ENCODE measurements around the gene ARTN.

ARTN gene

GRCh38 chr1:43965316-43965715 lies 31.7 kb downstream of the ARTN start:
- Histone ChIP-seq H3K27me3 (ENCODE audit: control insufficient read depth, insufficient read depth, low read length) (no peaks in the 10 kb centered on the region), H3K4me3 (ENCODE audit: low read length) (no peak overlapping the region), H3K36me3 (ENCODE audit: insufficient read depth, low read length) (peaks cover 36% of the 10 kb centered on the region), H3K4me2 (ENCODE audit: low read length) (no peak overlapping the region), H3K9ac (ENCODE audit: low read depth, low read length) (no peak overlapping the region), H3K9me3 (replicated peaks; ENCODE audit: low read length) (no peaks in the 10 kb centered on the region), H3K4me1 (ENCODE audit: control insufficient read depth, insufficient read depth, low read length) (no peaks in the 10 kb centered on the region)

- no peaks in the 10 kb centered on the region for H3K27me3 ChIP-seq (ENCODE audit: control insufficient read depth, insufficient read depth, low read length)
- H3K36me3 ChIP-seq (ENCODE audit: insufficient read depth, low read length), result peaks cover 31% of the 10 kb centered on the region
- H3K4me1 ChIP-seq (ENCODE audit: control insufficient read depth, insufficient read depth, low read length), result peaks cover 6% of the 10 kb centered on the region
- H3K4me2 ChIP-seq (ENCODE audit: low read length), result no peak overlapping the region
- H3K9me3 ChIP-seq (replicated peaks; ENCODE audit: low read length), result no peaks in the 10 kb centered on the region
- H3K9ac ChIP-seq (ENCODE audit: low read depth, low read length), result no peak overlapping the region
- no peak overlapping the region for H3K4me3 ChIP-seq (ENCODE audit: low read length)
Measured at GRCh38 chr1:43968348-43968948, 34.8 kb downstream of the ARTN start.

GRCh38 chr1:43969416-43969745 lies 35.8 kb downstream of the ARTN start:
- H3K4me3 ChIP-seq (ENCODE audit: low read length), result peak overlapping the region; percentile 49
- peaks cover 23% of the 10 kb centered on the region for H3K36me3 ChIP-seq (ENCODE audit: insufficient read depth, low read length)
- no peaks in the 10 kb centered on the region for H3K9me3 ChIP-seq (replicated peaks; ENCODE audit: low read length)
- H3K4me1 ChIP-seq (ENCODE audit: control insufficient read depth, insufficient read depth, low read length), result peaks cover 12% of the 10 kb centered on the region
- peak overlapping the region; percentile 71 for H3K4me2 ChIP-seq (ENCODE audit: low read length)
- H3K27me3 ChIP-seq (ENCODE audit: control insufficient read depth, insufficient read depth, low read length), result no peaks in the 10 kb centered on the region
- H3K9ac ChIP-seq (ENCODE audit: low read depth, low read length), result no peak overlapping the region

GRCh38 chr1:43969746-43970466 lies 36.3 kb downstream of the ARTN start, which contains the start of gene DPH2:
DPH2 (plus strand) TSS chr1:43970010; CDS start chr1:43970176, 166 bp downstream.
- H3K36me3 ChIP-seq (ENCODE audit: insufficient read depth, low read length), result peaks cover 19% of the 10 kb centered on the region
- no peaks in the 10 kb centered on the region for H3K9me3 ChIP-seq (replicated peaks; ENCODE audit: low read length)
- H3K9ac ChIP-seq (ENCODE audit: low read depth, low read length), result peak within 1 kb of the TSS; percentile 87

GRCh38 chr1:43970502-43970901 lies 36.9 kb downstream of the ARTN start:
- Histone ChIP-seq H3K4me1 (ENCODE audit: control insufficient read depth, insufficient read depth, low read length) (peaks cover 14% of the 10 kb centered on the region), H3K36me3 (ENCODE audit: insufficient read depth, low read length) (peaks cover 19% of the 10 kb centered on the region), H3K27me3 (ENCODE audit: control insufficient read depth, insufficient read depth, low read length) (no peaks in the 10 kb centered on the region), H3K4me2 (ENCODE audit: low read length) (peak overlapping the region; percentile 89), H3K9ac (ENCODE audit: low read depth, low read length) (peak overlapping the region; percentile 87), H3K4me3 (ENCODE audit: low read length) (peak overlapping the region; percentile 91), H3K9me3 (replicated peaks; ENCODE audit: low read length) (no peaks in the 10 kb centered on the region)

More at GRCh38 chr1:43969746-43970466, 36.3 kb downstream of the ARTN start, which contains the start of gene DPH2:
- peak within 1 kb of the TSS; percentile 89 for H3K4me2 ChIP-seq (ENCODE audit: low read length)
- peak within 1 kb of the TSS; percentile 91 for H3K4me3 ChIP-seq (ENCODE audit: low read length)
- no peaks in the 10 kb centered on the region for H3K27me3 ChIP-seq (ENCODE audit: control insufficient read depth, insufficient read depth, low read length)
- peaks cover 14% of the 10 kb centered on the region for H3K4me1 ChIP-seq (ENCODE audit: control insufficient read depth, insufficient read depth, low read length)

- Histone ChIP-seq H3K4me3 (ENCODE audit: low read length) (peak overlapping the region; percentile 91), H3K27me3 (ENCODE audit: control insufficient read depth, insufficient read depth, low read length) (no peaks in the 10 kb centered on the region), H3K4me2 (ENCODE audit: low read length) (peak overlapping the region; percentile 89), H3K9ac (ENCODE audit: low read depth, low read length) (no peak overlapping the region), H3K9me3 (replicated peaks; ENCODE audit: low read length) (no peaks in the 10 kb centered on the region), H3K4me1 (ENCODE audit: control insufficient read depth, insufficient read depth, low read length) (peaks cover 16% of the 10 kb centered on the region), H3K36me3 (ENCODE audit: insufficient read depth, low read length) (peaks cover 19% of the 10 kb centered on the region)
Measured at GRCh38 chr1:43970911-43971310, 37.3 kb downstream of the ARTN start.

- no peak overlapping the region for H3K4me2 ChIP-seq (ENCODE audit: low read length)
- H3K9me3 ChIP-seq (replicated peaks; ENCODE audit: low read length), result no peaks in the 10 kb centered on the region
- no peaks in the 10 kb centered on the region for H3K27me3 ChIP-seq (ENCODE audit: control insufficient read depth, insufficient read depth, low read length)
- peaks cover 22% of the 10 kb centered on the region for H3K36me3 ChIP-seq (ENCODE audit: insufficient read depth, low read length)
- no peak overlapping the region for H3K9ac ChIP-seq (ENCODE audit: low read depth, low read length)
- H3K4me3 ChIP-seq (ENCODE audit: low read length), result no peak overlapping the region
- peaks cover 22% of the 10 kb centered on the region for H3K4me1 ChIP-seq (ENCODE audit: control insufficient read depth, insufficient read depth, low read length)
Measured at GRCh38 chr1:43971336-43971980, 37.9 kb downstream of the ARTN start.

- H3K4me3 ChIP-seq (ENCODE audit: low read length), result peak overlapping the region; percentile 97
- H3K9ac ChIP-seq (ENCODE audit: low read depth, low read length), result peak overlapping the region; percentile 96
- peak overlapping the region; percentile 100 for H3K4me2 ChIP-seq (ENCODE audit: low read length)
- H3K9me3 ChIP-seq (replicated peaks; ENCODE audit: low read length), result no peaks in the 10 kb centered on the region
- H3K4me1 ChIP-seq (ENCODE audit: control insufficient read depth, insufficient read depth, low read length), result peaks cover 39% of the 10 kb centered on the region
- no peaks in the 10 kb centered on the region for H3K27me3 ChIP-seq (ENCODE audit: control insufficient read depth, insufficient read depth, low read length)
- peaks cover 37% of the 10 kb centered on the region for H3K36me3 ChIP-seq (ENCODE audit: insufficient read depth, low read length)
Measured at GRCh38 chr1:43973981-43974442, 40.4 kb downstream of the ARTN start.

GRCh38 chr1:43974443-43975248 lies 41.0 kb downstream of the ARTN start, which contains the start of gene ATP6V0B:
ATP6V0B (plus strand) TSS chr1:43974960; CDS start chr1:43975041, 81 bp downstream.
- H3K9ac ChIP-seq (ENCODE audit: low read depth, low read length), result peak within 1 kb of the TSS; percentile 96
- peak within 1 kb of the TSS; percentile 97 for H3K4me3 ChIP-seq (ENCODE audit: low read length)
- peak within 1 kb of the TSS; percentile 100 for H3K4me2 ChIP-seq (ENCODE audit: low read length)
- H3K9me3 ChIP-seq (replicated peaks; ENCODE audit: low read length), result no peaks in the 10 kb centered on the region
- H3K27me3 ChIP-seq (ENCODE audit: control insufficient read depth, insufficient read depth, low read length), result no peaks in the 10 kb centered on the region
- H3K36me3 ChIP-seq (ENCODE audit: insufficient read depth, low read length), result peaks cover 37% of the 10 kb centered on the region
- peaks cover 39% of the 10 kb centered on the region for H3K4me1 ChIP-seq (ENCODE audit: control insufficient read depth, insufficient read depth, low read length)

GRCh38 chr1:43975249-43975961 lies 41.8 kb downstream of the ARTN start:
- Histone ChIP-seq H3K9ac (ENCODE audit: low read depth, low read length) (peak overlapping the region; percentile 96), H3K4me1 (ENCODE audit: control insufficient read depth, insufficient read depth, low read length) (peaks cover 46% of the 10 kb centered on the region), H3K27me3 (ENCODE audit: control insufficient read depth, insufficient read depth, low read length) (no peaks in the 10 kb centered on the region), H3K9me3 (replicated peaks; ENCODE audit: low read length) (no peaks in the 10 kb centered on the region), H3K4me2 (ENCODE audit: low read length) (peak overlapping the region; percentile 100), H3K36me3 (ENCODE audit: insufficient read depth, low read length) (peaks cover 37% of the 10 kb centered on the region), H3K4me3 (ENCODE audit: low read length) (peak overlapping the region; percentile 97)

All from skeletal muscle satellite cell (primary cell).